Measurements from ENCODE around the gene TTC28. TPM values are rescaled to one million over a fixed set of nuclear protein-coding genes. Genes with fewer than 3 reads are reported as not detected.

TTC28 gene
- total RNA-seq, 1 donor from 2014 or later = 1.3 TPM

DNA sequence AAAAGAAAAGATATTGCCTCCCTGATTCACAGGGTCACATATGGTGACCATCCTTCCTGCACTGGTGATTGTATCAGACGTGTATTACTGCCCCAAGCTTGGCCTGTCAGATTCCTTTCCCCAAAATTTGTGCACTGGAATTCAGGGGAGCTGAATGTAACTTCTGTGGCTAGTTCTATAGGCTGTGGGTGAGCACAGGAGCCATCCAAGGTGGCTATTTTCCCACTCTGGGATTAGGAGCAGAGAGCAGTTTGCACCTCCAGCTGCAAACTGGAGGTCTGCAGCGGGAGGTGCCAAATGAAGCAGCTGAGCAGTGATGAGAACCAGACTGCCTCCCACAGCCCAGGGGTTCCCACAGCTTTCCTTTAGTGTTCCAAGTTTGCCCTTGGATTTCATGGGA is 636.4 kb downstream of the TTC28 start:
- Histone ChIP-seq H3K36me3 (ENCODE audit: control insufficient read depth, insufficient read depth, low read length) (no peaks in the 10 kb centered on the region), H3K27me3 (ENCODE audit: control insufficient read depth, insufficient read depth, low read length) (no peaks in the 10 kb centered on the region), H3K4me3 (ENCODE audit: low read depth, low read length) (no peak overlapping the region)
- no peak for DNase-seq (ENCODE audit: low read depth)
- no peak for FAIRE-seq
- no peak for TF ChIP-seq CTCF (IDR thresholded peaks at IDR 0.05; ENCODE audit: insufficient read depth, low read length, severe bottlenecking)

DNA sequence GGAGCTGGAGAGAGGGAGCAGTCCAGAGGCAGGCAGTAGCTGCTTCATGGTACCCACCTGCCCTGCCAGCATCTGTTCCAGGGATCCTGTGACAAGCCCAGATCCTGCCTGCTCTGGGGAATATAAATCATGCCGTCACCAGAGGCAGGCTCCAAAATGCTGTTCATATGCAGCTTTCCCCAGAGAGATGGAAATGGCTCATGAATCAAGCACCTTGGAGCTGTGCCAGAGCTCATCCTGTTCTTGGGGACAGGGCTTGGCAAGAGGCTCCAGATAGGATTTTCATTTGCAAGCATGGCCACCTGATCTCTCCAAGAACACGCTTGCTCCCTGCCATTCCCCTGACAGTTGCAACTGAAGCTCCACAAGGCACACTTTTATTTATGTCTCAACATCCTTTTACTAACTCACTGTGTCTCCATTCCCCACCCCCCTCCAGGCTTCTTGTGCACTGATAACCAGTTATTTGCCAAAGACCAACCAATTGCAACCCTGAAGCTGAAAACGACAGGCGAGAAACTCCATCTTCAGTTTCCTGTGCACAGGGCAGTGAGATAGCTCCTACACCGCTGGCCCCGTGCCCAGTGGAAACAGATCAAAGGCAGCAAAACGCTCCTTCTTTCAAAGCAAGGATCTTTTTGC is 644.8 kb downstream of the TTC28 start:
- DNase-seq (ENCODE audit: low read depth) (no peak), FAIRE-seq (no peak)
- Histone ChIP-seq H3K4me3 (ENCODE audit: low read depth, low read length) (no peak overlapping the region), H3K27me3 (ENCODE audit: control insufficient read depth, insufficient read depth, low read length) (peaks cover 3% of the 10 kb centered on the region), H3K36me3 (ENCODE audit: control insufficient read depth, insufficient read depth, low read length) (no peaks in the 10 kb centered on the region)
- TF ChIP-seq CTCF (IDR thresholded peaks at IDR 0.05; ENCODE audit: insufficient read depth, low read length, severe bottlenecking) = no peak

DNA sequence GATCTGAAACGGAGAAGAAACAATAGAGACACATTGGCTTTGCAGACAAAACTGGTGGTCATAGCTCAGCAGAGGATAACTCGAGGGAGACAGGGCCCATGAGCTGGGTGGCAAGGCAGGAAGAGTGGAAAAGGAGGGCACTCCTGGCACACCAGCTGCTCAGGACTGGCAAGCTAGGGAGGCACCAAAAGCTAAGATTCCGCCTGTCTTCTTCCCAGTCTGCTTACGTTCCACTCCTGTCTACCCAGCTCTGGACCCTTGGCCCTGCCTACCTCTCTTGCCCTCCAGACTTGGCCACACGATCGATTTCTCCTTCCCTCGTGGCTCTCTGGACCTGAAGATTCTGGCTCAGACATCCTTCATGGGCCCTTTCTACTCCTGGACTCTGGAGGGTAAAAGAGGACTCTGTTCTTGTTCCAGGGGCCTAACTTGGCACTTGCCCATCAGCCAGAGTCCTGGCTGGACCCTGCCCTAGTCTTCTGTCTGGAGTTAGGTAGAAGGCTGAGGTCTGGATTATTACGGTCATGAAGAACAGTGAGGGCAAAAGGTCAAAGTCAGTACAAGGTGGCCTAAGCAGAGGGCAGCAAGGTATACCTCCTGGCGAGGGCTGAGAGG is 645.4 kb downstream of the TTC28 start:
- FAIRE-seq (no peak), DNase-seq (ENCODE audit: low read depth) (no peak)
- peaks cover 3% of the 10 kb centered on the region for H3K27me3 ChIP-seq (ENCODE audit: control insufficient read depth, insufficient read depth, low read length)
- H3K4me3 ChIP-seq (ENCODE audit: low read depth, low read length) = no peak overlapping the region
- TF ChIP-seq CTCF (IDR thresholded peaks at IDR 0.05; ENCODE audit: insufficient read depth, low read length, severe bottlenecking) = no peak
- H3K36me3 ChIP-seq (ENCODE audit: control insufficient read depth, insufficient read depth, low read length) = no peaks in the 10 kb centered on the region

- H3K4me3 ChIP-seq (ENCODE audit: low read depth, low read length) = no peak overlapping the region
- no peak for DNase-seq (ENCODE audit: low read depth)
- peaks cover 3% of the 10 kb centered on the region for H3K27me3 ChIP-seq (ENCODE audit: control insufficient read depth, insufficient read depth, low read length)
- no peak for FAIRE-seq
- no peak for TF ChIP-seq CTCF (IDR thresholded peaks at IDR 0.05; ENCODE audit: insufficient read depth, low read length, severe bottlenecking)
- no peaks in the 10 kb centered on the region for H3K36me3 ChIP-seq (ENCODE audit: control insufficient read depth, insufficient read depth, low read length)
These were observed 646.8 kb downstream of the TTC28 start for GRCh38 chr22:28032861-28033260.

GRCh38 chr22:28031383-28031922 is 648.2 kb downstream of the TTC28 start:
- Histone ChIP-seq H3K4me3 (ENCODE audit: low read depth, low read length) (no peak overlapping the region), H3K27me3 (ENCODE audit: control insufficient read depth, insufficient read depth, low read length) (peaks cover 3% of the 10 kb centered on the region), H3K36me3 (ENCODE audit: control insufficient read depth, insufficient read depth, low read length) (no peaks in the 10 kb centered on the region)
- TF ChIP-seq CTCF (IDR thresholded peaks at IDR 0.05; ENCODE audit: insufficient read depth, low read length, severe bottlenecking) = no peak
- DNase-seq (ENCODE audit: low read depth) (no peak), FAIRE-seq (no peak)

Data from bronchial epithelial cell (primary cell).